H1 (cell line): ENCODE results near the gene OR11H7. TPM values are rescaled to one million over a fixed set of nuclear protein-coding genes. Genes with fewer than 3 reads are reported as not detected.

Source experiments
- CTCF ChIA-PET: fragments of 300-600 bp; sonication (Branson Sonifier 250); formaldehyde crosslinking; loops from one replicate; lab custom pipeline; 2021; ENCODE audit not compliant: partially characterized antibody; lab: Charles Lee
- POLR2A ChIA-PET: fragments of 300-600 bp; sonication (Branson Sonifier 250); formaldehyde crosslinking; loops from one replicate; lab custom pipeline; 2021; ENCODE audit warnings: inconsistent platforms; ENCODE audit not compliant: partially characterized antibody; lab: Charles Lee
- DNase-seq, 2 experiments: peaks; one replicate each; pipeline versions ENCODE4 v3.0.0 to v3.0.0-alpha.2; 2010 to 2022; ENCODE audit warnings: low spot score in 2 of 2, low read depth in 1 of 2, mixed read lengths in 1 of 2
- FAIRE-seq: peaks from 2 replicates; lab custom pipeline; 2011; peaks lifted over from hg19 to GRCh38; lab: Jason Lieb, UNC
- H2AFZ ChIP-seq: 2 replicates; pipeline ENCODE4 v1.8.1; 2012; ENCODE audit warnings: low read length, inconsistent platforms
- H2AK5ac ChIP-seq: 2 replicates; pipeline ENCODE4 v1.6.1; 2013; ENCODE audit warnings: low read depth, low read length
- H2BK120ac ChIP-seq: replicated peaks from 2 replicates; pipeline ENCODE3; 2013; ENCODE audit warnings: low read depth, low read length, inconsistent platforms
- H2BK12ac ChIP-seq: 2 replicates; pipeline ENCODE4 v1.6.1; 2013; ENCODE audit warnings: low read depth, low read length
- H2BK15ac ChIP-seq: 2 replicates; pipeline ENCODE4 v1.6.1; 2013; ENCODE audit warnings: low read length
- H2BK20ac ChIP-seq: 2 replicates; pipeline ENCODE4 v1.6.1; 2013; ENCODE audit warnings: low read length
- H2BK5ac ChIP-seq: 2 replicates; pipeline ENCODE4 v1.6.1; 2013; ENCODE audit warnings: low read depth, low read length
- H3K14ac ChIP-seq: 2 replicates; pipeline ENCODE4 v1.6.1; 2013; ENCODE audit warnings: inconsistent platforms; ENCODE audit not compliant: insufficient read length
- H3K18ac ChIP-seq: 2 replicates; pipeline ENCODE4 v1.6.1; 2013; ENCODE audit warnings: low read length; ENCODE audit errors: extremely low read depth
- H3K23ac ChIP-seq: 2 replicates; pipeline ENCODE4 v1.6.1; 2013; ENCODE audit warnings: inconsistent platforms; ENCODE audit not compliant: insufficient read length
- H3K23me2 ChIP-seq: 2 replicates; pipeline ENCODE4 v1.6.1; 2013; ENCODE audit warnings: low read depth, low read length
- H3K27ac ChIP-seq: 2 replicates; pipeline ENCODE4 v1.6.1; 2011; ENCODE audit warnings: low read depth, low read length, inconsistent platforms
- H3K27me3 ChIP-seq, 4 experiments: replicated peaks in 1 of 4; 1 replicate in 1 of 4; 2 replicates in 3 of 4; pipeline versions ENCODE4 v1.6.1 to v1.8.1; 2011 to 2013; ENCODE audit warnings: low read length in 3 of 4, mild to moderate bottlenecking in 3 of 4, inconsistent platforms in 2 of 4, mixed read lengths in 2 of 4, moderate library complexity in 1 of 4; ENCODE audit not compliant: control insufficient read depth in 3 of 4, insufficient read depth in 3 of 4; ENCODE audit errors: extremely low read depth in 1 of 4
- H3K36me3 ChIP-seq, 4 experiments: 2 replicates each; pipeline versions ENCODE4 v1.6.1 to v1.8.1; 2011 to 2013; ENCODE audit warnings: mild to moderate bottlenecking in 4 of 4, low read length in 3 of 4, moderate library complexity in 2 of 4, control low read depth in 1 of 4, inconsistent platforms in 1 of 4; ENCODE audit not compliant: insufficient read depth in 4 of 4, control insufficient read depth in 2 of 4
- H3K4ac ChIP-seq: replicated peaks from 2 replicates; pipeline ENCODE3; 2013; ENCODE audit warnings: low read length, low read depth, mixed read lengths, inconsistent platforms; ENCODE audit not compliant: insufficient read length
- H3K4me1 ChIP-seq, 4 experiments: replicated peaks in 1 of 4; 1 replicate in 1 of 4; 2 replicates in 3 of 4; pipeline versions ENCODE4 v1.6.1 to v1.8.1; 2011 to 2013; ENCODE audit warnings: low read length in 3 of 4, inconsistent platforms in 2 of 4, mixed read lengths in 1 of 4; ENCODE audit not compliant: insufficient read depth in 4 of 4, control insufficient read depth in 3 of 4
- H3K4me2 ChIP-seq, 2 experiments: 2 replicates each; pipeline versions ENCODE4 v1.6.1 to v1.8.1; 2011 to 2013; ENCODE audit warnings: low read depth in 2 of 2, low read length in 2 of 2, control low read depth in 1 of 2, inconsistent platforms in 1 of 2, mild to moderate bottlenecking in 1 of 2; ENCODE audit not compliant: insufficient read depth in 1 of 2
- H3K4me3 ChIP-seq, 4 experiments: fragments of 200-600, 300-600 bp in 1 of 4; sonication (generic), shearing (Covaris generic), sonication (Bioruptor Twin) in 1 of 4; 2 replicates each; pipeline versions ENCODE4 v1.5.1 to v1.8.1; 2011 to 2016; ENCODE audit warnings: low read length in 4 of 4, low read depth in 3 of 4, control low read depth in 2 of 4, inconsistent platforms in 2 of 4, mild to moderate bottlenecking in 2 of 4, mixed read lengths in 1 of 4, moderate library complexity in 1 of 4; ENCODE audit not compliant: insufficient read depth in 2 of 4; ENCODE audit errors: extremely low read depth in 1 of 4
- H3K56ac ChIP-seq: replicated peaks from 2 replicates; pipeline ENCODE3; 2013; ENCODE audit warnings: low read depth, mild to moderate bottlenecking, mixed read lengths, low read length, inconsistent platforms; ENCODE audit not compliant: insufficient read length
- H3K79me1 ChIP-seq: 2 replicates; pipeline ENCODE4 v1.6.1; 2013; ENCODE audit warnings: low read depth, low read length, control low read depth
- H3K79me2 ChIP-seq, 2 experiments: 2 replicates each; pipeline versions ENCODE4 v1.6.1 to v1.8.1; 2012 to 2013; ENCODE audit warnings: low read length in 2 of 2, mild to moderate bottlenecking in 2 of 2, inconsistent platforms in 1 of 2; ENCODE audit not compliant: insufficient read depth in 2 of 2, control insufficient read depth in 1 of 2
- H3K9ac ChIP-seq, 4 experiments: replicated peaks in 1 of 4; 1 replicate in 1 of 4; 2 replicates in 3 of 4; pipeline versions ENCODE4 v1.6.1 to v1.8.1; 2011 to 2013; ENCODE audit warnings: low read depth in 3 of 4, low read length in 3 of 4, control low read depth in 2 of 4, mild to moderate bottlenecking in 2 of 4, moderate library complexity in 2 of 4, inconsistent platforms in 1 of 4; ENCODE audit errors: extremely low read depth in 1 of 4
- H3K9me3 ChIP-seq, 2 experiments: 2 replicates each; pipeline versions ENCODE4 v1.6.1 to v1.8.1; 2012 to 2013; ENCODE audit warnings: mild to moderate bottlenecking in 2 of 2, moderate library complexity in 2 of 2, control low read depth in 1 of 2, inconsistent platforms in 1 of 2, low read depth in 1 of 2, low read length in 1 of 2, mixed read lengths in 1 of 2; ENCODE audit not compliant: insufficient read depth in 2 of 2
- H4K20me1 ChIP-seq, 2 experiments: replicated peaks in 1 of 2; 2 replicates each; pipeline versions ENCODE3 to v1.8.1; 2011 to 2013; ENCODE audit warnings: inconsistent platforms in 2 of 2, low read length in 2 of 2, mild to moderate bottlenecking in 1 of 2; ENCODE audit not compliant: insufficient read depth in 2 of 2, control insufficient read depth in 1 of 2
- H4K5ac ChIP-seq: 2 replicates; pipeline ENCODE4 v1.6.1; 2013; ENCODE audit warnings: low read length, low read depth, mixed read lengths, inconsistent platforms; ENCODE audit not compliant: insufficient read length
- H4K8ac ChIP-seq: 2 replicates; pipeline ENCODE4 v1.8.0; 2013; ENCODE audit warnings: mild to moderate bottlenecking, moderate library complexity, low read length, inconsistent platforms; ENCODE audit not compliant: insufficient read depth; ENCODE audit errors: extremely low read depth
- H4K91ac ChIP-seq: replicated peaks from 2 replicates; pipeline ENCODE3; 2013; ENCODE audit warnings: low read length, mixed read lengths, inconsistent platforms; ENCODE audit not compliant: insufficient read length
- E2F6 ChIP-seq: IDR thresholded peaks from 2 replicates; pipeline ENCODE4 v1.6.1; 2012; ENCODE audit warnings: inconsistent platforms
- EP300 ChIP-seq, 2 experiments: IDR thresholded peaks; 1 replicate in 1 of 2; 2 replicates in 1 of 2; pipeline ENCODE4 v1.6.1; 2011 to 2012; ENCODE audit warnings: low read depth in 2 of 2, low read length in 2 of 2, mild to moderate bottlenecking in 2 of 2, borderline replicate concordance in 1 of 2, inconsistent platforms in 1 of 2, moderate library complexity in 1 of 2
- RNF2 ChIP-seq: fragments of 200-900, 300-1000 bp; sonication (generic); IDR thresholded peaks from 2 replicates; pipeline ENCODE4 v1.7.1; 2016; ENCODE audit warnings: borderline replicate concordance, low read depth, mild to moderate bottlenecking, antibody characterized with exemption, low read length; ENCODE audit not compliant: poor library complexity, severe bottlenecking; ENCODE audit errors: missing control alignments
- SIRT6 ChIP-seq: IDR thresholded peaks from one replicate; pipeline ENCODE4 v1.7.1; 2012; ENCODE audit warnings: low read length, inconsistent platforms
- SP4 ChIP-seq: IDR thresholded peaks from 2 replicates; pipeline ENCODE4 v1.6.1; 2012; ENCODE audit warnings: low read length, inconsistent platforms
- TAF1 ChIP-seq: IDR thresholded peaks from 2 replicates; pipeline ENCODE4 v1.6.1; 2011; ENCODE audit warnings: mild to moderate bottlenecking, low read depth, low read length
- polyA plus RNA-seq, 7 experiments: library from polyadenylated mRNA; depleted of rRNA in 3 of 7; stranded (reverse) in 5 of 7; unstranded in 2 of 7; fragments of >200 nt in 5 of 7; fragments of 200-250 nt in 2 of 7; gene quantifications; 1 replicate in 5 of 7; 2 replicates in 1 of 7; 4 replicates in 1 of 7; pipeline versions ENCODE4 v1.2.1 to v1.2.3, GENCODE V29; 2011 to 2013; ENCODE audit warnings: missing spikeins in 2 of 7, mixed read lengths in 2 of 7
- total RNA-seq: library from RNA; stranded (reverse); fragmentation: NEBNext Ultra II Directional; extraction: Animal tissue kit (Norgen Biotek cat#: 25700); gene quantifications from 2 replicates; pipeline ENCODE4 v1.2.1, GENCODE V29; 2021

Gene OR11H7
- total and polyA plus RNA-seq, 2 of the 8 experiments (the other 6 are each of a cell fraction or from before 2014, with no cell fraction given): not detected

DNA sequence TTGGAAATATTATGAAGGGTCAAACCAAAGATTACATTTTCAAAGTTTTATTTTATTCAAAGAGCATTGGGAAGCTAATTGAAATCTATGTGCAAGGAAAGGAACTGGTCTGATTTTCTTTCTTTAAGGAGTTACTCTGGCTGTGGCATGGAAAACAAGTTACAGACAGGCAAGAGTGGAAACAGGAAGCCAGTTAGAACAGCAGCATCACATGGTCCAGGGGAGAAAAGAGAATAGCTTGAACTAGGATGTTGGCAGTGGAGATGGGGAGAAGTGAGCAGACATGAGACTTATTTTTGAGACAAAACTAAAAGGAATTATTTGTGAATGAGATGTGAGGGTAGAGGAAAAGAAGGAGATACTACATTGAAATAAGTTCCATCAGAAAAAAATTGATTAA is 34.7 kb upstream of the OR11H7 start:
- Histone ChIP-seq H3K27ac (no peak overlapping the region), H3K18ac (no peak overlapping the region), H2AK5ac (no peak overlapping the region), H3K4me1 (no peaks in the 10 kb centered on the region), H2BK15ac (no peak overlapping the region), H3K27me3 (no peaks in the 10 kb centered on the region), H3K9me3 (peaks cover 53 to 73% of the 10 kb centered on the region in 2 experiments), H4K91ac (no peak overlapping the region), H3K79me2 (no peaks in the 10 kb centered on the region), H2BK120ac (no peak overlapping the region), H3K4me2 (no peak overlapping the region), H4K20me1 (no peaks in the 10 kb centered on the region), H3K56ac (no peak overlapping the region), H2BK5ac (no peak overlapping the region), H2BK20ac (no peak overlapping the region), H3K4me3 (no peak overlapping the region), H4K5ac (no peak overlapping the region), H3K4ac (no peak overlapping the region), H4K8ac (no peak overlapping the region), H3K36me3 (no peaks in the 10 kb centered on the region), H3K9ac (no peak overlapping the region), H3K23ac (no peak overlapping the region), H3K23me2 (no peaks in the 10 kb centered on the region), H3K14ac (no peak overlapping the region), H2AFZ (no peak overlapping the region), H2BK12ac (no peak overlapping the region), H3K79me1 (no peaks in the 10 kb centered on the region)
- DNase-seq: no peak
- POLR2A ChIA-PET: no interaction called here
- FAIRE-seq: no peak
- CTCF ChIA-PET: no interaction called here
- TF ChIP-seq E2F6 (no peak), SP4 (no peak), EP300 (IDR thresholded peaks at IDR 0.05; ENCODE audit: borderline replicate concordance in 1 of 2, low read depth in 2 of 2, low read length in 2 of 2) (no peak), RNF2 (no peak), SIRT6 (no peak), TAF1 (no peak)
